ENCODE results near the gene BHLHA15. TPM values are rescaled to one million over a fixed set of nuclear protein-coding genes. Genes with fewer than 3 reads are reported as not detected.

BHLHA15 gene
- total RNA-seq, 1 experiment from 2014 or later, result 5.2 TPM

- DNase-seq (ENCODE audit: low read depth, low spot score) (no peak), ATAC-seq (no peak)
- Histone ChIP-seq H3K27ac (ENCODE audit: low read depth, low read length) (peak overlapping the region; percentile 70), H3K36me3 (ENCODE audit: control insufficient read depth in 1 of 2, insufficient read depth in 2 of 2, low read length in 2 of 2) (no peaks in the 10 kb centered on the region), H4K20me1 (ENCODE audit: insufficient read depth) (no peaks in the 10 kb centered on the region), H3K4me1 (ENCODE audit: control insufficient read depth in 1 of 2, insufficient read depth in 2 of 2, low read length in 2 of 2) (peaks cover 14 to 27% of the 10 kb centered on the region in 2 experiments), H3K9ac (ENCODE audit: low read length) (peak overlapping the region; percentile 83), H3K4me2 (ENCODE audit: low read length) (peak overlapping the region; percentile 99), H2AFZ (ENCODE audit: low read depth, low read length, poor library complexity, severe bottlenecking) (no peak overlapping the region), H3K27me3 (ENCODE audit: insufficient read depth, low read length) (no peaks in the 10 kb centered on the region), H3K9me2 (ENCODE audit: insufficient read depth) (no peaks in the 10 kb centered on the region), H3K4me3 (replicated peaks in 1 of 2; ENCODE audit: low read depth in 1 of 2, low read length in 2 of 2) (peak overlapping the region; percentile 89 to 96), H3K9me3 (ENCODE audit: control insufficient read depth in 1 of 2, insufficient read depth in 1 of 2, low read depth in 1 of 2, low read length in 2 of 2) (no peaks in the 10 kb centered on the region), H3K79me2 (ENCODE audit: insufficient read depth, low read length) (peaks cover 28% of the 10 kb centered on the region)
- ChIA-PET RAD21 (ENCODE audit: low non-redundant PET in 1 of 2, low total read pairs in 2 of 2, uncharacterized antibody in 2 of 2, unreplicated experiment in 2 of 2) (interaction anchor here in 1 of 2 experiments (0.7 kb wide), 1 partner anchor 75 kb away, joined by 3 read pairs; no protein-coding TSS in a partner anchor), CTCF (interaction anchor here (1.3 kb wide), 1 partner anchor 150 kb away, joined by 4 read pairs; the partner anchor contains the start of gene BAIAP2L1), POLR2A (no interaction called here)
- intact Hi-C loops (cut with micrococcal nuclease), result no loop called here
- TF ChIP-seq CEBPB (IDR thresholded peaks at IDR 0.05; ENCODE audit: low read depth) (no peak), POLR2AphosphoS5 (IDR thresholded peaks at IDR 0.05; ENCODE audit: low read depth, low read length) (no peak), SP1 (IDR thresholded peaks at IDR 0.05; ENCODE audit: low read depth) (no peak), JUND (IDR thresholded peaks at IDR 0.05) (no peak), EZH2 (IDR thresholded peaks at IDR 0.05) (no peak), YY1 (IDR thresholded peaks at IDR 0.05; ENCODE audit: extremely low read depth, insufficient replicate concordance, low read depth, low read length) (no peak)
- BruUV-seq (replicated peaks), result TSS peak; percentile 57
Measured at GRCh38 chr7:98250789-98251188, 39.5 kb downstream of the BHLHA15 start.

- Histone ChIP-seq H3K9me2 (ENCODE audit: insufficient read depth) (no peaks in the 10 kb centered on the region), H3K4me2 (ENCODE audit: low read length) (peak overlapping the region; percentile 99), H3K4me3 (replicated peaks in 1 of 2; ENCODE audit: low read depth in 1 of 2, low read length in 2 of 2) (peak overlapping the region; percentile 89 to 96), H3K36me3 (ENCODE audit: control insufficient read depth in 1 of 2, insufficient read depth in 2 of 2, low read length in 2 of 2) (no peaks in the 10 kb centered on the region), H3K9me3 (ENCODE audit: control insufficient read depth in 1 of 2, insufficient read depth in 1 of 2, low read depth in 1 of 2, low read length in 2 of 2) (no peaks in the 10 kb centered on the region), H3K9ac (ENCODE audit: low read length) (peak overlapping the region; percentile 83), H3K27ac (ENCODE audit: low read depth, low read length) (peak overlapping the region; percentile 70), H3K79me2 (ENCODE audit: insufficient read depth, low read length) (peaks cover 29% of the 10 kb centered on the region), H3K27me3 (ENCODE audit: insufficient read depth, low read length) (no peaks in the 10 kb centered on the region), H4K20me1 (ENCODE audit: insufficient read depth) (no peaks in the 10 kb centered on the region), H2AFZ (ENCODE audit: low read depth, low read length, poor library complexity, severe bottlenecking) (no peak overlapping the region), H3K4me1 (ENCODE audit: control insufficient read depth in 1 of 2, insufficient read depth in 2 of 2, low read length in 2 of 2) (peaks cover 14 to 22% of the 10 kb centered on the region in 2 experiments)
- ChIA-PET CTCF (interaction anchor here (1.3 kb wide), 1 partner anchor 150 kb away, joined by 4 read pairs; the partner anchor contains the start of gene BAIAP2L1), POLR2A (no interaction called here), RAD21 (ENCODE audit: low non-redundant PET in 1 of 2, low total read pairs in 2 of 2, uncharacterized antibody in 2 of 2, unreplicated experiment in 2 of 2) (interaction anchor here in 1 of 2 experiments (0.7 kb wide), 1 partner anchor 17 kb away, joined by 3 read pairs; no protein-coding TSS in a partner anchor)
- intact Hi-C loops (cut with micrococcal nuclease), result no loop called here
- BruUV-seq (replicated peaks), result no TSS peak
- no peak for ATAC-seq
- DNase-seq (ENCODE audit: low read depth, low spot score), result no peak
- TF ChIP-seq TCF7L2 (IDR thresholded peaks at IDR 0.05; ENCODE audit: borderline replicate concordance, extremely low read depth, insufficient read depth, insufficient read length) (no peak), ATF3 (IDR thresholded peaks at IDR 0.05) (no peak), REST (IDR thresholded peaks at IDR 0.05; ENCODE audit: low read depth) (no peak), CEBPB (IDR thresholded peaks at IDR 0.05; ENCODE audit: low read depth) (no peak), FOSL1 (IDR thresholded peaks at IDR 0.05; ENCODE audit: low read depth) (no peak), EZH2 (IDR thresholded peaks at IDR 0.05) (no peak), MAX (IDR thresholded peaks at IDR 0.05) (no peak), ZBTB33 (IDR thresholded peaks at IDR 0.05; ENCODE audit: extremely low read depth, insufficient replicate concordance, low read length) (no peak)
Measured at GRCh38 chr7:98251231-98251600, 40.0 kb downstream of the BHLHA15 start.
